SH-SY5Y (cell line): ENCODE data around the gene POT1.

Experiments
- GATA2 ChIP-seq: IDR thresholded peaks from 2 replicates; pipeline ENCODE4 v1.6.1; 2011; ENCODE audit warnings: mild to moderate bottlenecking, low read depth, low read length
- GATA3 ChIP-seq: IDR thresholded peaks from 2 replicates; pipeline ENCODE4 v1.6.1; 2011; ENCODE audit warnings: low read depth, mild to moderate bottlenecking, low read length, moderate library complexity

POT1 gene

GRCh38 chr7:124801330-124801895 is 128.2 kb downstream of the POT1 start:
- TF ChIP-seq GATA3 (no peak), GATA2 (no peak)

DNA sequence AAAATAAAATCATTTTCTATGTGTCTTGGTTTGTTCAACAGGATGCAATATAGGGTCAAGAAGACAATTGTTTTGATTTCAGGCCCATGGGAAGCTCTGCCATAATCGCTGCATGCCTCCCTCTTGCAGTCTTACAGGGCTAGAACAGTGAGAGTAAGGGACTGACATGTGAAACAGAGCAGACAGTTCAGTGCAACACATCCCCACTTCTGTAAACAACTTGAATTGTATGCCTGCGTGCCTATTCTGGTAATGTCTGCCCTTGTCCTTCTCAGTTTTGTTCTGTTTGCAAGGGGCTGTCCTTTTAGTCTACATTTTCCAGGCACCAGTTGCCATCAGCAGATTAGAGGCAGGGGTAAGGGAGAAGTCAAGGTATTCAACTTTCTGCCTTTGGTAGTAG is 129.2 kb downstream of the POT1 start:
- TF ChIP-seq GATA3 (no peak), GATA2 (no peak)

GRCh38 chr7:124799448-124799847 is 130.2 kb downstream of the POT1 start:
- TF ChIP-seq GATA2 = no peak
- no peak for TF ChIP-seq GATA3

DNA sequence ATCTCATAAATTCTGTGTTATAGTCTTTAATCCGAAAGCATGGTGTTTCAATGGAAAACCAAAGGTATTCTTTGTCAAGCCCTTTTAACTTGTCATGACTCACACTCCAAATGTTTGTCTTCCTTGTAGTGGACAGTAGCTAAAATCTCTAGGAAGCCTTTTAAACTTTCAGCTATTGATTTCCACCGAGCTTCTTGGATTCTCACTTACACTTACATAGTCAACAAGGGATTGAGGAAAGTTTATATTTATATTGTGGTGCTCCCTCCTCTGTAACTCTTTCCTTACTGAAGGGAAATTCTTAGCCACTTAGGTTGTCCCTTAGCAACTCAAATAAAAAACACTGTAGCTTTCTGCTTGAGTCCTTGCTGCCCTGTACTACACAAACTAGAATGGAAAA is 132.9 kb downstream of the POT1 start:
- TF ChIP-seq GATA2 (no peak), GATA3 (no peak)

DNA sequence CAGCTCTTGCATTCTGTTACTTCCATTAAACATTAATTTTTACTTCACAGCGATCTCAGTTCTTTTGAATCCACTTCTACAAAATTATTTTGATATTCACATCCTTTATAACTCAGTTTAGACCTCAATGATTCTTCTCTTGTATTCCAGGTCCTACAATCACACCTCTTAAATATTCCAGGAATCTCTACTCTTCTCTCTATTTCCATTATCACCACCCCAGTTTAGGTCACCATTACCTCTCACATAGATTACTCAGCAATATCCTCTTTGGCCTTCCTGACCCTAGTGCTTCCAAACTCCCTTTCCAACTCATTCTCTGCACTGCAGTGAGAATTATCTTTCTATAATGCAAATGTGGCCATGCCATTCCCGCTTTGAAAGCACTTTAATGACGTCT is 136.9 kb downstream of the POT1 start:
- no peak for TF ChIP-seq GATA2
- no peak for TF ChIP-seq GATA3

DNA sequence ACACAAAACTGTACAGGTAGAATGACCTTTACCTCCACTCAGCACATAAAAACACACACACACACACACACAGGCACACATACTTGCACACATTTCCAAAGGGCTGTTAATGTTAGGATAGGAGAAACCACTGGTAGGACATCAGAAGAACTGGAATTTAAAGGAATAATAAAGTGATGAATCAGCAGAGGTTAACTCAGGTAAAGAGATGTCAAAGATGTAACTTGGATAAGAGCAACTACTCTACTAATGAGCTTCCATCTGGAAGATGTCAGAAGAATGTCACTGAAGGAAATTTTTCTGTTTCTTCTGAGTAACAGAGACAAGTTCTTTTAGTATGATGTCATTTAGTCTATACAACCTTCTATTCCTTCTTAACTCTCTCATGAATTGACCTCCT is 137.6 kb downstream of the POT1 start:
- no peak for TF ChIP-seq GATA2
- TF ChIP-seq GATA3 = no peak

- TF ChIP-seq GATA2 (no peak), GATA3 (no peak)
Measured at GRCh38 chr7:124791426-124791825, 138.2 kb downstream of the POT1 start.

GRCh38 chr7:124790645-124791044 is 139.0 kb downstream of the POT1 start:
- TF ChIP-seq GATA3 = no peak
- TF ChIP-seq GATA2 = no peak

- TF ChIP-seq GATA2 = no peak
- TF ChIP-seq GATA3 = no peak
Measured at GRCh38 chr7:124785994-124786393, 143.6 kb downstream of the POT1 start.

GRCh38 chr7:124784879-124785818 is 144.5 kb downstream of the POT1 start:
- TF ChIP-seq GATA3 (no peak), GATA2 (no peak)

- no peak for TF ChIP-seq GATA3
- TF ChIP-seq GATA2 = no peak
Measured at GRCh38 chr7:124783271-124783670, 146.4 kb downstream of the POT1 start.

- TF ChIP-seq GATA3 = no peak
- TF ChIP-seq GATA2 = no peak
Measured at GRCh38 chr7:124781907-124782734, 147.5 kb downstream of the POT1 start.

DNA sequence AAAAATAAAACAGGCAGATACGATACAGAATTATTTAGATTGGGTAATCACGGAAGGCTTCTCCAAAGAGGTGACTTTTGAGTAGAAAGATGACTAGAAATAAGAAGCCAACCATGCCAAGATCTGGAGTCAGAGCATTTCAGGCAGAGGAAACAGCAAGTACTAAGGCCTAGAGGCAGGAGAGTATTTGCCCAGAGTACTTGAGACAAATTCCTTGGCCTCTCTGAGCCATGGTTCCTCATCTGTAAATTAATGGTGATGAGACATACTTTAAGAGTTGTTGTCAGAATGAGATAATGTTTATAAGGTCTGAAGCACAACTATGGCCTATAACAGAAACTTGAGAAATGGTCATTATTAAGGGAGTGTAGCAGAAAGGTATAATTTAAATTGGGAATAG is 148.2 kb downstream of the POT1 start:
- TF ChIP-seq GATA2 (no peak), GATA3 (no peak)

GRCh38 chr7:124780608-124781007 is 149.0 kb downstream of the POT1 start:
- TF ChIP-seq GATA3 = no peak
- TF ChIP-seq GATA2 = no peak

- TF ChIP-seq GATA3 = no peak
- no peak for TF ChIP-seq GATA2
Measured at GRCh38 chr7:124780056-124780455, 149.6 kb downstream of the POT1 start.
